GM19240 (cell line): ENCODE results near the gene PNMA6E.

ENCODE experiments used
- DNase-seq: peaks from one replicate; pipeline ENCODE4 v3.0.0; 2011; ENCODE audit warnings: low spot score; ENCODE audit not compliant: insufficient read length

The PNMA6E gene

DNA sequence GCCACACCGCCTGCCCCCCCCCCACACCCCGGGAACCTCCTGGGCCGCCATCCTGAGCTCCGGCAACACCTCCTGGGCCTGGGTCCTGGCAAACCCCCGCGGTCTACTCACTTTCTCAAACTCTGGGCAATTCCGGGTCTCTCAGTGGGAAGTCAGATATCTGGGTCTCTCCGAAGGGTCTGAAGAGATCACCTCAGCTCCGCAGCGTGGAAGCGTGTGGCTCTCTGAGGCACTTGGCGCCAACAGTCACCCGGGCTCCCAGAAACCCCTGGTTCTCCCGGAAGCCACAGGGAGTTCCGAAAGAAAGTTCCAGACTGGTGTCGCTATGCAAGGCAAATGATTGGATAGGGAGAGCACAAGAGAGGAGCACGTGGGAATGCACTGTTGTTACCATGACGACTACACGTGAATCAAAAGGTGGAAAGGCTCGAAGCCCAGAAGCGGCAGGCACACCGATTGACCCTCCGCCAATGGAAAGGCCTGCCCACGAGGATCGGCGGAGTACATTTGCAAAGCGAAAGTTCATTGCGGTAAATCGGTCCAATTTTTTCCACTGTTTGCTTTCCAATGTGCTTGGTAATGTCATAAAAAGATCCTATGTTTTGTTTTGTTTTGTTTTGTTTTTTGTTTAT is at the start of gene PNMA6E:
Gene PNMA6E, minus strand, starts transcription at position 218 of the 632 bp plus-strand sequence. CDS start 2,501 bp downstream, outside the sequence.
- no peak for DNase-seq

DNA sequence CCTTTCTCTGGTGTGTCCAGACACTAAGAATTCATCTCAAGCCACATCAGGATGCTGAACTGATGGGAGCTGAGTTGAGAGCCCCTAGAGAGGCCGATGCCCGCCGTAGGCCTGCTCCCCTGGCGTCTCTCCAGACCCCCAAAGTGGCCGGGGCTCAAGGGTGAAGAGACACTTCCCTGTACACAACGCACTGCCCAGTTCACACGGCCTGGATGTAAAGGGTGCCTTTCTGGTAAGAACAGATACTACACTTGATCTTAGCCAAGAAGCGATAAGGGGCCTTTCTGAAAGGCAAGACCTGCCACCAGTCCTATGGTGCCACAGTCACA is 49.8 kb upstream of the PNMA6E start:
- no peak for DNase-seq

DNA sequence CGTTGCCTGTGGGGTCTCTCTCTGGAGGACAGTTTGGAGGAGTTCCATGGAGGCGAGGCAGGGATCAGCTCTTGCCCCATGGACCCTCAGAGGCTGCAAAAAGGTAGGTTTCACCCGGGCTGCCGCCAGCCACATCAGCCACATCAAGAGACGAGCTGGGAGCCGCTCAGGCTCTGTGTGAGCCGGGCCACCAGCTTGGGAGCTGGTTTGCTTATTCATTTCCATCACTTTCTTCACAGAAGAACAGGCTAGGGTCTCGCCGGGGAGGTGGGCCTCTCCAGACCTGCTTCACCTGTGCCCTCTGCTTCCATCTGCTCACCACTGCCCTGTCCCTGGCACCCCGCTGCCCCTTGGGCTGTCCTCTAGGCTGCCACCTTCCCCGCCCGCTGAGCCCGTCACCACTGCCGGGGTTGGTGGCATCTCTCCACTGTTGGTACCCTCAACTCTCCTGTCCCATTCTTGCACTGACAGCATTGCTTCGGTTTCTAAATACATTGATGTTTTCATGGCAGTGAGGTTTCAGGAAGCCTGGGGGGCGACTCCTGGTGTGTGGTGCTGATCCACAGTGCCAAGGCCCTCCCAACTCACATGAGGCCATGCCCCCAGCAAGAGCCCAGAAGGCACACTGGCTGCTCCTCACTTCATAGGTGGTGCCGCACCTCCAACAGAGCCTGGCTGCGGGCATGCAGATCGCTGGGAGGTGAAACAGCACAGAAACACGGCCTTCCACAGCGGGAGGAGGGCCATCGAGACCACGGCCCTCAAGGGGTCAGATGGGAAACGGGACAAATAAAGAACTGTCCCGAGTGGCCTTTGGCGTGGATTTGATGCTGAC is 49.2 kb upstream of the PNMA6E start:
- no peak for DNase-seq

DNA sequence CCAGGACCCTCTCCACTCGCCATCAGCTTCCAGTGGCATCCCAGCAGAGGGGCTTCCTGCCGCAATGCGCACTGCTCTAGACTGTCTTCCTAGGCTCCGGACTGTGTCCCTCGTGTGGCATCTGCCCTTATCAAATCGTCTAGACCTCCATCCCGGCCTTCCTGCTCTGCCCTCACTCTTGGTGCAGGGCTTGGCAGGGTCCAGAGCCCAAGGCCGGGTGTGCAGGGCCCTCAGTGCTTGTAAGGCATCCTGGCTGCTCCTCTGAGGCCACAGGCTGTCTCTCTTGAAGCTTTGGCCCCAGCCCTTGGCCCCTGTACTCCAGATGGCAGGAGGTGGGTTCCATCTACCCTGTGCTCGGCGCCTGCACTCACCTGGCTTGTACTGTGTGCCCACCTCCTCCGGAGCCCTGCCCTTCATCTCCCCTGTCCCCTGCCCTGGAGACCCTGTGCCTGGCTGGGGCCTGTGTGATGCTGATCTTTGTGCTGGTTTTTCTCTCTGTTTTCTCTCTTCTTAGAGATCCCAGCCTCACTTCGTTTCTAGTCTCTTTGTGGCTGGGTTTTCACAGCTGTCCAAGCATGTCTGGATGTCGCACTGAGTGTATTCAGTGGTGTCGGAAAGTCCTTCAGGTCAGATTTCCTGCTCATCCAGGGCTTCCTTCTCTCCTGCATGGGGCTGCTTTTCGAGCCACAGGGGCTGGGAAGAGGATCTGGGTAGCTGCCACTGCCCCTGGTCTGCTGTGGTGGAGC is 48.4 kb upstream of the PNMA6E start:
- no peak for DNase-seq

DNA sequence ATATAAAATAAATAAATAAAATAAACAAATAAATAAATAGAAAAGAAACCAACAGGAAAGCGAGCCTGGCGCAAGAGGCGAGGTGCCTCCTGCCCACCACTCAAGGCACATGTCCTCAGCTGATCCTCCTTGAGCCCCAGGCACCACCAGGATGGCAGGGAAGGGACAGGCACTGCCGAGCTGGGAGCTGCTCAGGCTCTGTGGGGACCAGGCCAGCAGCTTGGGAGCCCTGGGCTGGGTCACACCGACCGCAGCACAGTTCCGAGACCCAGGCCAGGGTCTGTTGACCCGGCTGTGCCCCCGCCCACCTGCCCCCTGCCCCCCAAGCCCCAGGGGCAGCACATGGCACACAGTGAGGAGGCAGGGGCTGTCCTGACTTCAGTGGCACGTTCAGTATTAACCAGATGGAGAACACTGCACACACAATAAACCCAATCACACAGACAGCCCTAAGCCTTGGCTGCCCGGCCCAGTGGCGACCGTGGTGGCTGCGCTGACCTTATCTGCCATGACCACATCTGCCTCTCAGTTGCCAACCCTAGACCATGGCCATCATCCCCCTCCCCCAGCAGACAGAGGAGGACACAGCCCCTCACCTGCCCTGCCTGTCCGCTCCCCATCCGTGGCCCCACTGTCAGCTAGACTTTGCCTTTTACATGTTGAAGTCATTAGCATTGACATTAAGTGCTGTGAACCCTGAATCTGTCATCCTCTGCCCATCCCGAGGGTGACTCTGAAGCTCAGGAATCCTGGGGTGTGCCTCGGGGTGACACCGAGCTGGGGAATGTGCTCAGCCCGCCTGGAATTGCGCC is 47.6 kb upstream of the PNMA6E start:
- no peak for DNase-seq

DNA sequence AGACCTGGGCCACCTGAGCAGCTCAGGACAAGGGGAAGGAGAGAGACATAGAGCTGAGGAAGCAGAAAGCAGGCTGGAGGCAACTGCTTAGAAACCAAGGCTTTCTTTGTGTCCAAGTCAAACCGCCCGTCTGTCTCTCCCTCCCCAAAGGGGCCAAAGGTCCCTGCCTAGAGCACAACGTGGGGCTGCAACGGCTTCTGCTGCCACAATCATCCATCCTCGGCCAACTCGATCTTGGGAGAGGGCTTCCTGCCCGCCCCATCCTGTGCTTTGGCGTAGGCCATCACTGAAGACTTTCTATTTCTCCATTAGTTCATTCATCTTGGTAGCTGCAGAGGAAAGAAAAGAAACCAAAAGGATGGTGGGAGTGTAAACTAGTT is 46.4 kb upstream of the PNMA6E start:
- DNase-seq: no peak

DNA sequence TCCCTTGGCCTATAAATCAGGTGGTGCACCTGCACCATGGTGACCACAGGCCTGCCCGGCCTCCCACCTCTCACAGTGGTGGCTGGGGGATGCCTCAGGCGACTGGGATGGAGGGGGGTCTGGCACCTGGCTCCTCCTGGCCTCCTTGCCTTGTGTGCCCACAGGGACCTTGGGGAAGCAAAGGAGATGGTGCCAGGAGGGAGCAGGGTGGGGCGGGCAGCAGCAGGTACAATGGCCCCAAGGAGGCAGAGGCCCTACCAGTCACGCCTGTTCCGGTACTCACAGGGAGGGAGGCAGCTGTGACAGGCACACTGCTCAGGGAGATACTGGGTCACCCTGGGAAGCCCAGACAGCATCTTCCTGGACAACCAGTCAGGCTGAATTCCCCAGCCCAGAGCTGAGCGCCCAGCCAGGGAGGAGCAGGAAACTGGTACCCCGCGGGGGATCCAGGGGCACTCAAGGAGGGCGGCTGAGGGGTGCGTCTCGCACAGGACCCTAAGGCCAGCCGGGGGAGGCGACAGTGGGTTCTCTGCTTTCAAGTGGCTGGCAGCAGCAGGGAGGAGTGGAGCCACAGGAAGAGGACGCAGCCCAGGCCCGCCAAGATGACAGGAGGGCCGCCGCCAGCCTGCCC is 45.9 kb upstream of the PNMA6E start:
- no peak for DNase-seq

DNA sequence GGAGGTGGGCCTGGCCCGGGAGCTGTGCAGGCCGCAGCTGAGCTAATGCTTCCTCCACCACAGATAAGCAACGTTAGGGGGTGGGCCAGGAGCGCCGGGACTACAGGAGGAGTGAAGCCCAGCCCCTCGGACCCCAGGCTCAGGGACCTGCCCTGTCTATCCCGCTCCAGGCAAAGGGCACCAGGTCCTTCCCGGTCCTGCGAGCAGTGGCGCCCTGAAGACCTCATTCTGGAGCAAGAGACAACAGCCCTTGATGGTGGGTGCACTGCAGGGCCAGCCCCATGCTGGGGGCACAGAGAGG is 45.4 kb upstream of the PNMA6E start:
- DNase-seq: no peak

DNA sequence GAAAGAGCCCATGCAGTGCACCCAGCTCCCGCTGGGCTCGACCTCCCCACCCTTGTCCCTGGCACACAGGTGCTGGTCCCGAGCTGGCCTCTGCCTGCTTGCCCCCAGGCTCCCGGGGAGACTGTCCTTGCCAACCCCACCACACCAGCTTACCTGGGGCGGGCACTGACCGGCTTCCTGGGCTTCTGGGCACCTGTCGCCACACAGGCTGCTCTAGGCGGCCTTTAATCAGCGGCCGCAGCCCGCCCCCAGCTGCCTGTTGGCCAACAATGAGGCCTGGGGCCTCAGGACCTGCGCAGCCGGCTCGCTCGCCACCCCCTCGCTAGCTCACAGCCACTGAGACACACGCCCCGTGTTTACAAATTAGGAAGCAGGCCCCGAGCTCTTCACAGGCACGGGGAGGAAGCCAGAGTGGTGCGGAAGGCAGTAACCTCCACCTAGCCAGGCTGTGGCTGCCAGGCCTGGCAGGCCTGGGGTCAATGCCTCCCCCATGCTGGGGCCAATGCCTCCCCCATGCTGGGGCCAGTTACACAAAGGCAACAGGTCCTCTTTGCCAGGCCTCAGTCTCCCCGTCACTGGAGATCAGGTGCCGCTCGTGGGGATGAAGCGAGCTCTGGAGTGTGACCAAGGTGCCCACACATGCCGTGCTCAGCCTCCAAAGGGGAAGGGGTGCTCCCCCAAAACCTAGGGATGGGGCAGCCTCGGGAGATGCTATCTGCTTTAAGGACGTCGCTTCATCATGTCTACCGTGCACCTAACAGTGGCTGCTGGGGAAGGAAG is 44.9 kb upstream of the PNMA6E start, which contains the start of gene TREX2:
Gene TREX2, minus strand, starts transcription at position 201 of the 780 bp plus-strand sequence. CDS start 626 bp downstream, outside the sequence.
- DNase-seq: no peak

DNA sequence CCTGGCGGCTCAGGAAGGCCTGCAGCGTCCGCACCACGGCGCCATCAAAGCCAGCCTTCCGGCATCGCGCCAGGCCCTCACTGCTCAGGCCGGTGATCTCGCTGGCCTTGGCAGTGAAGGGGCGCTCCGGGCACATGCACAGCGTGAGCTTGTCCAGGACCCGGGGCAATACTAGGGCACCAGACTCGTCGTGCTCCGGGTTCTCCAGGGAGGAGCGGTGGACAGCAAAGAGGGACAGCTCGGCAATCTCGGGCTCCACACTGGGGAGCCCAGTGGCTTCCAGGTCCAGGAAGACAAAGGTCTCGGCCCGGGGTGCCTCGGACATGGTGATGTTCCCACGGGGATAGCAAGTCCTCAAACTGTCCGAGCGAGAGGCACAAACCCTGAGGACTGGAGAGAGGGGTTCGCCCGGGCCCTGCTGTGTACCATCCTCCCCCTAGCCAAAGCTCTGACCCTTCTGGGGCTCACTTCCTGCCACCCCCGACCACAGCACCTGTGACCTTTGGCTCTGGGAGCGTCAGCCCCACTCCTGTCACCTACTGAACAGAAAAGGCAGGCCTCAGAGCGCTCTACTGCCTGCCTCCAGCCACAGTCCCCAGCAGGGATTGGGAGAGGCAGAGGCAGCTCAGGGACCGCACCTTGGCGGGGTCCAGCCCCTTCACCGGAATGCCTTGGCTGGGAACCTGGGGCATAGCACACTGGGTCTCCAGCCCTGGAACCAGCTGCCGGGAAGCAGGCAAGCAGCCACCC is 44.1 kb upstream of the PNMA6E start:
- DNase-seq: no peak

DNA sequence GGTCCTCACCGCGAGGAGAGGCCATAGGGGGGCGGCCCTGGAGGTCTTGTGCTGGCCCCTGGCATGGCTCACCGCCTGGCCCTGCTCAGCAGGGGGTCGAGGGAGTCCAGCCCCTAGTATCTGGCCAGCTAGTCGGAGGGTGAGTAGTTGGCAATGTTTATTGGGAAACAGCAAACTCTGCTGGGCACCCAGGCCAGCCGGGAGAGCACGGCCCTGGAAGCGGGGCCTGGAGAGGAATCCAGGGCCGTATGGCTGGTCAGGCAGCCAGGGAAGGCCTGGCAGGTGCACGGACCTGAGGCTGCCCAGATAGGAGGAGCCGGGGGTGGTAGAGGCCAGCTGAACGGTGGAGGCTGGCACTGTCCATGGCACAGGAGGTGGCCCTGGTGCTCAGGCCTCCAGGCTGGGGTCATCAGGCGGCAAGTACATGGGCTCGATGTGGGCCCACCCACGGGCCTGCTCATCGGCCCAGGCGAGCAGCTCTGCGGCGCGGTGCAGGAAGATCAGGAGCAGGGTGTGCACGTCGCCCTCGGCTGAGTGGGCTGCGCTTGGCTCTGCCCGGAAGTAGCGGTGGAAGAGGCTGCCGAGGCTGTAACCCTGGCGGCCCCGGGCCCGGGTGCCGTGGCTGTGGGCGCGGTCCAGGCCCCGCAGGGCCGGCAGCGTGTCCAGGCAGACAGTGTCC is 43.3 kb upstream of the PNMA6E start:
- no peak for DNase-seq

DNA sequence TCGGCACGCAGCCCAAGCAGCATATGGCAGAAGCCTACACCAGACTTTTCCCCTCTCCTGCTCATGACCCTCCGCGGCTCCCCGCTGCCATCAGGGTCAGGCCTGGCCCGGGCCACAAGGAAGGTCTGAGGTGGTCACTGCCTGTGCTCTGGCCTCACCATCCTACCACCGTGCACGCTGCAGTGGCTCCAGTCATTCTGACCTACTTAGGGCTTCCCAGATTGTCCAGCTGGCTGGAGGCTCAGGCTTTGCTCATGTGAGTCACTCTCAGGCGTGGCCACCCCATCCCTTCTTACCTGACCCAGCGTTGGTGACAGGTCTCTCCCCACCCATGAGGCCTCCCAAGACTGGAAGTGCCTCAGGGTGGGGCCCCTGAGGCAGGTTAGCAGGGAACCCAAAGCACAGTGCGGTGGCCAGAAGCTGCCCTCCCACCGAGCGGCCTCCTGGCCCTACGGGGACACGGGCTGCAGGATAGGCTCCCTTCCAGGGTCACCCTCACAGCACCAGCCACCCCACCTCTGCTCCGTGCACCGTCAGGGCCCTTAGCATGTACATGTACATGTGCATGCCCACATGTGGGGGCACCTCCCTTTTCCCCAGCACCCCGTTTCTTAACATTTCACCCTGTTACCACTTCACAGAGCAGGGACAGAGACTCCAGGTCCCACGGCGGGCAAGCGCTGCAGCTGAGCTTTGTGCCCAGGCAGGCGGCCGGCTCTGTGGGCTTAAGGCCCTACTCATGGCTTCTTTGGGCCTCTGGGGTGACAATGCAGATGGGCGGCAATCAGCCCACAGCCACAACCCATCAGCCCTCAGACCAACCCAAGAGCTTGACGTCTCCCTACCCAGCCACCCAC is 42.6 kb upstream of the PNMA6E start:
- DNase-seq: no peak

DNA sequence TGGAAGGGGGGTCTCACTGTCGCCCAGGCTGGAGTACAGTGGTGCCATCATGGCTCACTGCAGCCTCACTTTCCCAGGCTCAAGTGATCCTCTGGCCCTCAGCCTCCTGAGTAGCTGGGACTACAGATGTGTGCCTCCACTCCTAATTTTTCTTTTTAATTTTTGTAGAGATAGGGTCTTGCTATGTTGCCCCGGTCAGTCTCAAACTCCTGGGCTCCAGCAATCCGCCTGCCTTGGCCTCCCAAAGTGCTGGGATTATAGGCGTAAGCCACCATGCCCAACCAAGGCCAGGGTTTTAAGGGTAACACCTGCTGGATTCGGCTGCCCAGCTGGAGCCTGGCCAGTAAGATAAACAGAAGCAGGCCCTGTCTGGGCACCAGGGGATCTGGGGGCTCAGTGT is 41.3 kb upstream of the PNMA6E start:
- DNase-seq: no peak

DNA sequence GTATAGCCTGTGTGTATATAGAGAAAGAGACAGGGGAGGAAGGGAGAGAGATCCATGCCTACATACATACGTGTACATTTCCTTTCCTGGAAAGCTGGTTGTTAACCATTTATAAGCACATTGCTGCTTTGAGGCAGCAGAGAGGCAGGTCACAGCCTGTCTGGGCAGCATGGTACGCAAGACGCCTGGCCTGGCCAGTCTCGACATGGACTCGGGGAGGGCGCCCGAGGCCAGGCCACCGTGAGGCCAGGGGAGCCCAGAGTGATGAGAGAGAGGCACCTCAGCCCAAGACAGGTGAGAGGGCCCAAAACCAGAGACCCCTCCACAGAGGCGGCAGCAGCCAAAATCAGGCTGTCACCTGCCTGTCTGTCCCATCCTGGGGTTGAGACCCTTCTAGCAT is 40.8 kb upstream of the PNMA6E start:
- no peak for DNase-seq

DNA sequence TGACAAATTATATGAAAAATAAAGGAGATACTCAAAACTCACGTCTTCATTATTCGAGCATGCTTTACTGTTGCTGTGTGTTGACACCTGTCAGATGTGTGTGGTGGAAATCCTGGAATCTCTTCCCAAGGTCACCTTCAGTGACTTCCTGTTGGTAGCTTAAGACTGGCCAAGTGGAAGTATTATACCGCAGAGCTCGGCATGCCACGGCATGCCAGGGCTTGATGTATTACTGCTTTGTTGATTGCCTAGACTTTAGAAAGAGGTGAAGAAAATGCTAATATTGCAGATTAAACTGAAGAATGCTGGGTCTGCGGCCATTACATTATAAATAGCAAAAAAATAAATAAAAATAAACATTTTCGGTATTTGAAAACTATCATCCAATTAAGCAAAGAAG is 40.1 kb upstream of the PNMA6E start:
- no peak for DNase-seq

DNA sequence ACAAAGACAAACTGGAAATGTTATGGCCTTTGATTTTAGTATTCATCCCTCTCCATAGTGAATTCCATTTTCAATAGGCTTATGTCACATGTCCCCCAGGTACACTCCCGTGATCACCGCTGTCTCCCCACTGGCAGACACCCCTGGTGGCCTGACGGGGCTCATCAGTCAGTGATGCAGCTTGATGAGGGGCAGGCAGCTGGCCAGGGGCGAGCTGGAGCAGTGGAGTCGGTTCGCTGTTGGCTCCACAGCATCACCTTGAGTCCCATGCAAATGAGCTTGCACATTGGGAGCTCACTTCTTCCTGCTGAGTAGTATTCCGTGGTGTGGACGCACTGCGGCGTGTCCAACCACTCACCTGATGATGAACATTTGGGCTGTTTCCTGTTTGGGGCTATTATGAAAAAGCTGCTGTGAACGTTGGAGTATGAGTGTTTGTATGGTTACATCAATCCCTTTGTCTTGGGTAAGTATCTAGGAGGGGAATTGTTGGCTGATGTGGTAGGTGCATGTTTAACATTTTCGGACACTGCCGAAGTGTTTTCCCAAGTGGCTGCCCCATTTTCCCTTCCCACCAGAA is 39.5 kb upstream of the PNMA6E start:
- no peak for DNase-seq

DNA sequence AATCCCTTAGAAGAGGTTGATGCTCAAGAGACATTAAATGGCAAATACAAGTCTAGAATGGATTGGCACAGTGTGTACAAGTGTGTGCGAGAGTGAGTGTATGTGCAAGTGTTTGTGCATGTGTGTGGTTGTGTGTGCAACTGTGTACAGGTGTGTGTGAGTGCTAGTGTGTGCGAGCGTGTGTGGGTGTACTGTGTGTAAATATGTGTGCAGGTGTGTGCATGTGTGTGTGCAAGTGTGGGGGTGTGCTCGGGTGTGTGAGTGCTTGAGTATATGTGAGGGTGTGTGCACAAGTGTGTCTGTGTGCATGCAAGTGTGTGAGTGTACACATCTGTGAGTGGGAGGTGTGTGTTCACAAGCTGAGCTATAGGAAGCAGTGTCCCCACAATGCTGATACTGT is 38.8 kb upstream of the PNMA6E start:
- no peak for DNase-seq

DNA sequence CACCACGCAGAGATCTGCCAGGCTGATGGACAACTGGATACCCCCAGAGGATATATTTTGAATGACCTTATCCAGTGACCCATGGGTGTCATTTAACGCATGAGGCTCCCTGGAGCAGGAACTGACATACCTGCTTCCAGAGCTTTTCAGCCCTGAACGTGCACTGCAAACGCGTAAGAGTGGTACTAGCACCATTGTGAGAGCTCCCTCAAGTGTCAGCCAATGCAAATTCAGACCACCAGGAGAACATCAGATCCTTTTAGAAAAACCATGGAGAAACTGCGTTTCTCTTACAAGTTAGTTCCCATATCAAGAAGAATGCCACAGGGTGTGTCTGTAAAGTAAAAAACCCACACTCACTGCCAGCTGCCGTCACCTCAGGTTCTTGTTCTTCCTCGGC is 37.4 kb upstream of the PNMA6E start:
- DNase-seq: no peak
